Adrenal gland (tissue), 5 donors: ENCODE measurements around the gene P4HA2.

Experiments
- CTCF ChIP-seq, 6 experiments: fragments of 450-650 bp in 4 of 6; fragments of 200-600 bp in 2 of 6; sonication (generic) in 1 of 6; IDR thresholded peaks; 1 replicate in 5 of 6; 2 replicates in 1 of 6; pipeline versions ENCODE4 v1.5.1 to v1.8.0; 2016 to 2021; ENCODE audit warnings: antibody characterized with exemption in 6 of 6, mild to moderate bottlenecking in 2 of 6, moderate library complexity in 1 of 6
- POLR2A ChIP-seq, 2 donors: fragments of 450-650 bp; IDR thresholded peaks; one replicate each; pipeline ENCODE4 v1.6.1; 2017; ENCODE audit warnings: antibody characterized with exemption in 2 of 2, mild to moderate bottlenecking in 2 of 2, moderate library complexity in 1 of 2
- donor health status: DM: no; HTN: no; CAD: no.

GRCh38 chr5:132239776-132240175 lies 12.1 kb upstream of the P4HA2 start:
- TF ChIP-seq CTCF (IDR thresholded peaks at IDR 0.05) (no peak), POLR2A (IDR thresholded peaks at IDR 0.05) (no peak)
